ENCODE measurements around the gene MAML3. TPM values are rescaled to one million over a fixed set of nuclear protein-coding genes. Genes with fewer than 3 reads are reported as not detected.

Gene MAML3
- total and polyA plus RNA-seq, 9 donors = 11.1 to 23.8 (median 14.9) TPM

DNA sequence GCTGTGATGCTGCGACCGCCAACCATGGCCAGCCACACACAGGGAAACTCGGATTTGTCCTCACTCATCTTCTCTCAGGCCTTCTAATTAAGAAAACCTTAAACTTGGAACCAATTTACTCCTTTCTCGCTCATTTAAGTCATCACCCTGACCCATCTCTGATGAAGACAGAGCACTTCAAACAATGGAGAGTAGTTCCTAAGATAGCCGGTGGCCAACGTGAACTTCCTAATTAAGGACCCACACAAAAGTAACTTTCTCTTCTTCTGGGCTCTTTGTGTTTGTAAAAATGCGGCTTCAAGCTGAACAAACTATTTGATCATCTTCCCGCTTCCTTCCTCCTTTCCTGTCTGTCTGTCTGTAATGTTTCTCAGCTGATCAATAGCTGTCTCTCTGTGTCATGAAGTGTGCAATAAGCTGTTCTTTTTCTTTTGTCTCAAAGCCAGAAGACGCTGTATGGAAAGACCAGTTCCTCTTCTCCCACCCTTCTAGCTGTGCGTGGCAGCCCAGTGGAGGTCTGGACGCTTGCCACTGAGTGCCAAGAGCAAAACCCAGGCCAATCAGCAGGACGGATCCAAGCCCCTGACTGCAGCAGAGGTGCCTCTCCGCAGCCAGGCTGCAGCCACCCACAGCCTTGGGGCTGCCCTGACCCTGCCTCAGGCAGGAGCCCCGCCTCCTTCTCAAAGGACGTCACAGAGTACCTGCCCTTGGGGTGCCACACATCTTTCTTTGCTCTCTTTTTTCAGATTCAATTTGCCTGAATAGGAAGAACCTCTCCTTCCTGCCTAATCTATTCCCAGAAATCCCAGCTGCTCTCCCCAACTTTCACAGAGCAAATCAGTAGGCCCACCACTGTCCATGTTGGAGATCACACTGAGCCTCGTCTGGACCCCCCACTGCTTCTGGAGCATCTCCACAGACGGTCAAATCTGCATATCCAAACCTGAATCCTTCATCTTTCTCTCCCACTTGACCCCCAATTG lies 59.3 kb downstream of the MAML3 start:
- peak in 1 of 5 donors; percentile 45 for DNase-seq
- Histone ChIP-seq H3K4me1 (ENCODE audit: insufficient read depth) (peaks cover 20% of the 10 kb centered on the region), H3K9me3 (no peaks in the 10 kb centered on the region), H3K36me3 (no peaks in the 10 kb centered on the region), H3K27me3 (no peaks in the 10 kb centered on the region), H3K27ac (peak overlapping the region in 1 of 2 donors; percentile 28), H3K4me3 (no peak overlapping the region)
- TF ChIP-seq POLR2A (IDR thresholded peaks at IDR 0.05) = no peak
- TF ChIP-seq CTCF (IDR thresholded peaks at IDR 0.05) = no peak
- TF ChIP-seq EP300 (IDR thresholded peaks at IDR 0.05) = no peak
- WGBS, 3 donors = 77 to 79% (median 77%) methylated on average over 17 of the region's 17 CpGs
- intact Hi-C loops (cut with DNase I) = no loop called here

DNA sequence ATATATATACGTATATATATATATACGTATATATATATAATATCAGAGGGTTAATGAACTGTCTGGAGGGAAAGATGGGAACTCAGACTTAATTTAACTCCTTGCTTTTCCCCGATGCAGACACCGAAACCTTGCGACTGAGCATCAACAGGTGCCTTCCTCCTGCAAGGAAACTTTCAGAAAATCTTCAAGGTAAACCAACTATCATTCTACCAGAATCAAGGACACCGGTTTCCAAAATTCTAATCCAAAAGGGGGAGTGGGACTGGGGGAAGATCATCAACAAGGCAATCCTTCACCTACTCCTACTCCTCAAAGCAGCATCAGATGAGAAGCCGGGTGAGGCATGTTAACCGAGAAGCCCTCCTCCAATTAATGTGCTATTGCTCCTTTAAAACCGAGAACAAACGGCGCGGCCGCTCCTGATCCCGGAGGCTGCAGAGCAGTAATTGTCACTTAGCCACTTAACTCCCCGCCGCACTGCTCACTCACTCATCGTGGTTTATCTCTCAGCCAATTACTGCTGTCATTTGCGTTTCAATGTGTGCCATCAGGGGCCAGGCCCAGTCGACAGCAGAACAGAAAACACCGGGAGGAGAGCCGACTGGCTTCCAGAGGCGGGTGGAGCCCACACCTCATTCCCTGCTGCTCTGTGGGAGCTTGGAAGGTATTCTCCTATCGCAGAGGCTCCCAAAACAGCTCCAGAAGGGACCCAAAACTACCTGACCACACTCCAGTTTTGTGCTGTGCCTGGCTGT lies 61.7 kb downstream of the MAML3 start:
- no peaks in the 10 kb centered on the region for H3K36me3 ChIP-seq
- H3K4me1 ChIP-seq (ENCODE audit: insufficient read depth) = peaks cover 17% of the 10 kb centered on the region
- TF ChIP-seq EP300 (IDR thresholded peaks at IDR 0.05) (no peak), CTCF (IDR thresholded peaks at IDR 0.05) (no peak), POLR2A (IDR thresholded peaks at IDR 0.05) (no peak)
- H3K27ac ChIP-seq = peak overlapping the region; percentile 32 to 61
- no peaks in the 10 kb centered on the region for H3K9me3 ChIP-seq
- WGBS, 3 donors = 17 to 24% (median 18%) methylated on average over 23 of the region's 23 CpGs
- peak in 1 of 5 donors; percentile 40 for DNase-seq
- intact Hi-C loops (cut with DNase I) = no loop called here
- no peaks in the 10 kb centered on the region for H3K27me3 ChIP-seq
- H3K4me3 ChIP-seq = peak overlapping the region; percentile 34

GRCh38 chr4:140091305-140091704 lies 62.7 kb downstream of the MAML3 start:
- no peak for DNase-seq
- peak overlapping the region in 1 of 2 donors; percentile 29 for H3K27ac ChIP-seq
- TF ChIP-seq EP300 (IDR thresholded peaks at IDR 0.05) = no peak
- no peak for TF ChIP-seq POLR2A (IDR thresholded peaks at IDR 0.05)
- no peak for TF ChIP-seq CTCF (IDR thresholded peaks at IDR 0.05)
- H3K4me3 ChIP-seq = no peak overlapping the region
- no peaks in the 10 kb centered on the region for H3K36me3 ChIP-seq
- H3K27me3 ChIP-seq = no peaks in the 10 kb centered on the region
- peaks cover 13% of the 10 kb centered on the region for H3K4me1 ChIP-seq (ENCODE audit: insufficient read depth)
- H3K9me3 ChIP-seq = no peaks in the 10 kb centered on the region
- intact Hi-C loops (cut with DNase I) = no loop called here

DNA sequence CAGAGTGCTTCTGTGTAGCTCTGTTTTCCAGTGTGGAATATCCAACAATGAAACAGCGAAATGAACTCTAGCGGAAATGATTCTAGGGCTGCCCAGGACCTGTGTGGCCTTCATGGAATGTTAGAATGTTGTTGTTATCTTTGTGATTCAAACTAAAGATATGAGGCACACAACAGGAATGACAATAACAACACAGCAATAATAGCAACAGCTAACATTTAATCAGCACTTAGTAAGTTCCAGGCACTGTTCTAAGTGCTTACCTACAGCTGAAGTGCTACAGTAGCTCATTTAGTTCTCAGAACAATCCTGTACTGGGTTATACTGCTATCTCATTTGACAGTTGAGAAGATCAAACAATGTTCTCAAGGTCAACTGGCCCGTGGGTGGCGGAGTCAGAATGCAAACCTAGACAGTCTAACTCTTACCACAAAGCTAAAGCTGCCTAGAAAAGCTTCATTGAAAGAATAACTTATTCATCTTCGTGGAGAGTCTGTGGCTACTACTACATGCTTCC lies 63.7 kb downstream of the MAML3 start:
- TF ChIP-seq EP300 (IDR thresholded peaks at IDR 0.05) = no peak
- TF ChIP-seq POLR2A (IDR thresholded peaks at IDR 0.05) = no peak
- TF ChIP-seq CTCF (IDR thresholded peaks at IDR 0.05) = no peak
- no peaks in the 10 kb centered on the region for H3K36me3 ChIP-seq
- DNase-seq = no peak
- WGBS, 3 donors = 52 to 56% (median 54%) methylated on average over 5 of the region's 5 CpGs
- no peak overlapping the region for H3K27ac ChIP-seq
- H3K4me3 ChIP-seq = no peak overlapping the region
- intact Hi-C loops (cut with DNase I) = no loop called here
- H3K27me3 ChIP-seq = no peaks in the 10 kb centered on the region
- H3K9me3 ChIP-seq = no peaks in the 10 kb centered on the region
- peaks cover 16% of the 10 kb centered on the region for H3K4me1 ChIP-seq (ENCODE audit: insufficient read depth)
